Small intestine (tissue), 7 donors: ENCODE data around the gene MTCP1. TPM values are rescaled to one million over a fixed set of nuclear protein-coding genes. Genes with fewer than 3 reads are reported as not detected.

Experiments
- DNase-seq, 2 donors: peaks; one replicate each; pipeline versions ENCODE4 v3.0.0 to v3.0.0-alpha.2; 2013
- FAIRE-seq: peaks from 2 replicates; lab custom pipeline; 2012; peaks lifted over from hg19 to GRCh38; lab: Jason Lieb, UNC
- H3K27ac ChIP-seq, 3 donors: one replicate each; pipeline ENCODE4 v1.5.1; 2013; ENCODE audit warnings: low read length in 2 of 3, mild to moderate bottlenecking in 2 of 3, control low read depth in 1 of 3, inconsistent platforms in 1 of 3, low read depth in 1 of 3, moderate library complexity in 1 of 3
- H3K27me3 ChIP-seq, 3 donors: one replicate each; pipeline ENCODE4 v1.6.1; 2013; ENCODE audit warnings: low read length in 3 of 3, inconsistent platforms in 1 of 3; ENCODE audit not compliant: control insufficient read depth in 3 of 3, insufficient read depth in 3 of 3
- H3K36me3 ChIP-seq, 3 donors: one replicate each; pipeline ENCODE4 v1.6.1; 2013; ENCODE audit warnings: low read length in 3 of 3, inconsistent platforms in 1 of 3, low read depth in 1 of 3, mild to moderate bottlenecking in 1 of 3, moderate library complexity in 1 of 3; ENCODE audit not compliant: control insufficient read depth in 3 of 3, insufficient read depth in 2 of 3
- H3K4me1 ChIP-seq, 3 donors: one replicate each; pipeline ENCODE4 v1.6.1; 2013; ENCODE audit warnings: low read length in 2 of 3, inconsistent platforms in 1 of 3, low read depth in 1 of 3, mild to moderate bottlenecking in 1 of 3, moderate library complexity in 1 of 3; ENCODE audit not compliant: control insufficient read depth in 3 of 3, insufficient read depth in 2 of 3
- H3K4me3 ChIP-seq, 3 donors: one replicate each; pipeline ENCODE4 v1.5.1; 2013; ENCODE audit warnings: low read length in 3 of 3, control low read depth in 1 of 3, inconsistent platforms in 1 of 3, low read depth in 1 of 3, mild to moderate bottlenecking in 1 of 3, moderate library complexity in 1 of 3
- H3K9me3 ChIP-seq, 2 donors: one replicate each; pipeline ENCODE4 v1.6.1; 2013; ENCODE audit warnings: low read depth in 1 of 2, low read length in 1 of 2; ENCODE audit not compliant: control insufficient read depth in 2 of 2, insufficient read depth in 1 of 2
- WGBS, 3 donors: extraction: QIAGEN DNeasy Blood & Tissue Kit; methylation state at CpG; one replicate each; pipeline ENCODE4 v1.1.7; 2013; 5-methylcytosine and 5-hydroxymethylcytosine counted together
- polyA plus RNA-seq, 4 donors: library from polyadenylated mRNA; stranded (reverse) in 3 of 4; unstranded in 1 of 4; fragments of 200-250 nt in 3 of 4; fragments of 120-200 nt in 1 of 4; gene quantifications; one replicate each; pipeline versions ENCODE4 v1.2.1 to v1.2.3, GENCODE V29; 2013
- donor health status: healthy with polysubstance abuse.
- donor health status: control.
- donor health status: control.
- donor health status: Bipolar disorder and iron deficiency.
- donor health status: healthy.

The MTCP1 gene
- polyA plus RNA-seq, 4 donors: 12.2 to 42.3 (median 15.0) TPM

DNA sequence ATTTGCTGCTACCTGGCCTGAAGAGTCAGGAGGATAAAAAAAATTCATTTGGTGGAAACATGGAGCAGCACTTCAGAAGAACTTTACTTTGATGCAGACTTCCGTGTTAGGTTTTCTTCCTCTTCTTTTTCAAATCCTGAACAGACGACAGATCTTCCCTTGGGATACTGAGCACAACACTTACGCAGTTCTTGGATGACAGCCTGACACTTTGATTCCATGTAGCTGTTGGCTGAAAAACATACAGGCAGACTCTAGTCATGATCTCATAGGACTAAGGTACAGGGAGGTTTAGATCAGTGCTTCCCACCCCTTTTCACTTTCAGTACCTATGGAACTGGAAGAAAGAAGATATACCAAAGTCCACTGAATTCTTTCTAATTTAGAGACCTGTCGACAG lies 9.2 kb downstream of the MTCP1 start:
- H3K27me3 ChIP-seq: no peaks in the 10 kb centered on the region
- whole genome bisulfite sequencing, 3 donors: 82 to 89% (median 84%) methylated on average over 4 of the region's 4 CpGs
- DNase-seq (no peak), FAIRE-seq (no peak)
- H3K9me3 ChIP-seq: no peaks in the 10 kb centered on the region
- H3K4me1 ChIP-seq: peaks cover 0 to 5% (median 0%) of the 10 kb centered on the region in 3 donors
- no peak overlapping the region for H3K4me3 ChIP-seq
- peaks cover 0 to 4% (median 0%) of the 10 kb centered on the region in 3 donors for H3K36me3 ChIP-seq
- H3K27ac ChIP-seq: no peak overlapping the region

DNA sequence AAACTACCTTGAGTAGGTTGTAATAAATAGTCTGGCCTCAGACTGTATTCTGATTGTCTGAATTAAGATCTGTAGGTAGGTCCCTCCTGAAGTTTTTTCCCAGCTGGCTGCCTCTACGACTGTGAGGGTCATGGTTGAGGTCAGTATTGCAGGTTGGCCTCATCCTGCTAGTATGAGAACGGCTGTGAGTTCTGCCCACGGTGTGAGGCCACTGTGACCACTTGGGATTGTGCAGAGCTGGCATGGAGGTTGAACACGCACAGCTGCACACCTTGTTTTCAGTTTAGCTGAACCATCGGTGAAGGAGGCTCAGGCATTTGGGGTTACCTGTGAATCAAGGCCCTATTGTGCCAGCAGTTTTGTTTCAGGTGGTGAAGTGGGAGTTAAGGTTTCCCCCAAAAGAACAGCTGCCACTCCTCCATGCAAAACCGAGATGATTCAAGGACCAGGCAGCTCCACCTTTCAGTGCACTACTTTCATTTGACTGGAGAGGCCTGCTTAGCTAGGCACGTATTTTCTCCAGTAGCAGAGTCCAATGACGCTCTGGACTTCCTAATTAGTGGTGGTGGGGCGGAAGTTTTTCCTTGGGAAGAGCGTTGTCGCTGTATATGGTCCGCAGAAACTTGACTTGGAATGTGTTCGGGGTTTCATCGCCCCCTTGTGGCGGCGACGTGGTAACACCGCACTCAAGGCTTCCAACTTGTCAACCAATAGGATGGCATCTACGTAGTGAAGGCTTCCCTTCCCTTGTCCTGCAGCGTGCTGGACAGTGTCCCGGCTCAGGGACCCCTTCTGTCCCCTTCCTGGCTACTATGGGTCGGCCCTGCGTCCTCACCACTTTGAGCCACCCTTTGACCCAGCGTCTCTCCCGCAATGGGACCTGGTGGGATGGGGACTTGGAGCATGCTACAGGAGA lies 13.8 kb downstream of the MTCP1 start:
- Histone ChIP-seq H3K9me3 (no peaks in the 10 kb centered on the region), H3K36me3 (peaks cover 0 to 6% (median 0%) of the 10 kb centered on the region in 3 donors), H3K4me3 (no peak overlapping the region), H3K27ac (peak overlapping the region; percentile 26 to 48 (median 40)), H3K4me1 (peaks cover 0 to 8% (median 0%) of the 10 kb centered on the region in 3 donors), H3K27me3 (no peaks in the 10 kb centered on the region)
- FAIRE-seq: no peak
- peak; percentile 83 to 85 for DNase-seq
- 13 to 27% (median 14%) methylated on average over 23 to 25 of the region's 25 CpGs for WGBS, 3 donors

DNA sequence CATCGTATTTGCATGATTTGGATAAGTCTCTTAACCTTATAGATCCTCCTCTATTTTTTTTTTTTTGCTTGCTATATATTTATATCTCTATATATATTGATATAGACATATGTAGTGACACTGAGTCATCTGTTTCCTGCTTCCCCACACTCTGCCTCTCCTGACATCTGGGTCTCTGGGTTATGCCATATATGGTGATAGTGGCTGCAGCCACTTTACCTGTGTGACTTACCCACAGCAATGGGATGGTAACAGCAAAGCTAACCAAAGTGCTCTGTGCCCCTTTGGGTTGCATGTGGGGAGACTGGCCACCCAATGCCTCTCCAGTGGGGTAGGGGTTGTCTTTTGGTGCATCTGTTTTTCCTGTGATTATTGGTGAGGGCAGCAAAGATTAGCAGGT lies 14.5 kb downstream of the MTCP1 start:
- peak overlapping the region in 1 of 3 donors; percentile 40 for H3K27ac ChIP-seq
- no peaks in the 10 kb centered on the region for H3K27me3 ChIP-seq
- no peak overlapping the region for H3K4me3 ChIP-seq
- peaks cover 0 to 6% (median 3%) of the 10 kb centered on the region in 3 donors for H3K36me3 ChIP-seq
- no peak for DNase-seq
- H3K4me1 ChIP-seq: peaks cover 0 to 8% (median 0%) of the 10 kb centered on the region in 3 donors
- H3K9me3 ChIP-seq: no peaks in the 10 kb centered on the region
- FAIRE-seq: no peak
- 65 to 90% (median 85%) methylated on average over 1 of the region's 1 CpG for WGBS, 3 donors

DNA sequence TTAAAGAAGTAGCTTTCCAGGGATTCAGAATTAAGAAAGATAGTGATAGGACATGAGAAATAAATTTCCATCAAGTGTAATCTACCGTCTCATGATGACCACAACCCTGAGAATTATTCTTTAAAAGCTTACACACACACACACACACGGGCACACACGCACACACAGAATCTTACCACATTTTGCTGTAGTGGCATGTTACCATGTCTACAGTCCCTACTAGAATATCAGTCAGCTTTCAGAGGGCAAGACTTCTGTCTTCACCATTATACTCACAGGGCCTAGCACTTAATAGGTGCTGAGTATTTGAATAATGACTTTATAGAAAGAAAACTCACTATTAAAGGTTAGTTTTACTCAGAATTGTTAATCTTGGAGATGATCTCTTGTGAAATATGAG lies 15.4 kb downstream of the MTCP1 start:
- 75 to 88% (median 88%) methylated on average over 3 of the region's 3 CpGs for WGBS, 3 donors
- no peak for FAIRE-seq
- H3K27ac ChIP-seq: no peak overlapping the region

DNA sequence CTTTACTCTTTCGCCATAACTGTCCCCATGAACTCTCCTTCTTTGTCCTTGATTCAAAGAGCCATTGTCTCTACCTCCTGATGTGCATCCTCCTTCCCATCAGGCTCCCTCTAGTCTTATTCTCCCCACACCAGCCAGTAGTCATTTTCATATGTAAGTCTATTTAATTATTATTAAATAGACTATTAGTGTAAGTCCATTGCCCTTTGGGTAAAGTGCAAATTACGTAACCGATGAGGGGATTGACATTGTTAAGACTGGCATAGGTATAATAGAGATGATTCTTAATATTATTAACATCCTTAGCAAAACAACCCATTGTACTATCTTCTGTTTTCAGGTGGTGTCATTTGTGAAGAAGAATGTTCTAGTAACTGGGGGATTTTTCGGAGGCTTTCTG lies 16.7 kb downstream of the MTCP1 start:
- DNase-seq (no peak), FAIRE-seq (no peak)
- no peaks in the 10 kb centered on the region for H3K27me3 ChIP-seq
- H3K36me3 ChIP-seq: peaks cover 0 to 3% (median 2%) of the 10 kb centered on the region in 3 donors
- peaks cover 0 to 8% (median 0%) of the 10 kb centered on the region in 3 donors for H3K4me1 ChIP-seq
- WGBS, 3 donors: 70 to 84% (median 82%) methylated on average over 4 of the region's 4 CpGs
- no peak overlapping the region for H3K4me3 ChIP-seq
- no peaks in the 10 kb centered on the region for H3K9me3 ChIP-seq
- H3K27ac ChIP-seq: no peak overlapping the region

More for the DNA sequence above, 15.4 kb downstream of the MTCP1 start:
- Histone ChIP-seq H3K4me1 (peaks cover 0 to 8% (median 0%) of the 10 kb centered on the region in 3 donors), H3K4me3 (no peak overlapping the region), H3K27me3 (no peaks in the 10 kb centered on the region), H3K9me3 (no peaks in the 10 kb centered on the region), H3K36me3 (peaks cover 0 to 4% (median 3%) of the 10 kb centered on the region in 3 donors)
- DNase-seq: no peak

DNA sequence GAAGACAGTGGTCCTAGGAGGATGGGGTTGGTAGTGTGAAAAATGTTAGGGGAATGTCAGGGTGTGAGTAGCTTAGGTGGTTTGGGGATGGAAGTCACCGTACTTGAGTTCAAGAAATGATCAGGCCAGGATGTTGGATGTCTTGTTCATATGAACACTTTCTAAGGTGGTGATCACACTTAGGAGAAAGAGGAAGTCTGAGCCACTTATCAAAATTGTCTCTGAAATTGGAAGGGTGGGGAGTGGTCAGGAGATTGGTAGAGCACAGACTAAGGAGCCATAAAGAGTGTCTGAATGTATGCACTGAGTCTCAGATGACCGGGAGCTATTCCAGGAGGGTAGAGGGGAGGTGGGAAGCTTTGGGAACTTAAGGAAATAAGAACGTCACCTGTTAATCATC lies 17.3 kb downstream of the MTCP1 start:
- FAIRE-seq: no peak
- 70 to 97% (median 90%) methylated on average over 3 of the region's 3 CpGs for WGBS, 3 donors
- no peak overlapping the region for H3K4me3 ChIP-seq
- H3K27ac ChIP-seq: no peak overlapping the region
- no peaks in the 10 kb centered on the region for H3K27me3 ChIP-seq
- no peak for DNase-seq
- peaks cover 0 to 3% (median 2%) of the 10 kb centered on the region in 3 donors for H3K36me3 ChIP-seq
- H3K4me1 ChIP-seq: peaks cover 0 to 8% (median 0%) of the 10 kb centered on the region in 3 donors
- H3K9me3 ChIP-seq: no peaks in the 10 kb centered on the region

DNA sequence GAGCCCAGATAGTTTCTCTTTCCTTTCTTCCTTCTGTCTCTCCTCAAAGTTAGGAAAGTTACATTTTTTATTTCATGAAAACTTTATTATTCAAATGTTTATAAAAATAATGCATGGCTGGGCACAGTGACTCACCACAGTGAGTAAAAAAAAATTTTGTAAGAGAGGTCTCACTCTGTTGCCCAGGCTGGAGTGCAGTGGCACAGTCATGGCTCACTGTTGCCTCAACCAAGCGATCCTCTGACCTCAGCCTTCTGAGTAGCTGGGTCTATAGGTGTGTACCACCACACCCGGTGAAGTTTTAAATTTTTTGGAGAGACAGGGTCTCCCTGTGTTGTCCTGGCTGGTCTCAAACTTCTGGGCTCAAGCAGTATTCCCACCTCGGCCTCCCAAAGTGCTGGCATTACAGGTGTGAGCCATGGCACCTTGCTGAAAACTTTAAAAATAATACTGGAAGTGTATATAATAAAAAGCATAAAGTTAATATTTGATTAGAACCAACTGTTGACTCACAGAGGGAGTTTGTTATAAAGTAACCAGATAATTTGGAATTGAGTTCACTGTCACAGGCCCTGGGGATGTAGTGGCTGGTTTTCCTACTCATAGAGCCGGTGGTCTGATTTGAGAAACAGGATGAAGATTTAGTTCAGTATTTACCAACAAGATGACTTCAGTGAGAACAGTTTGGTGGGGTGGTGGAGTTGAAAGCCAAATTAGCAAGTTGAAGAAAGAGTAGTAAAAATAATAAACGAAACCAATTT lies 18.0 kb downstream of the MTCP1 start:
- no peak overlapping the region for H3K4me3 ChIP-seq

DNA sequence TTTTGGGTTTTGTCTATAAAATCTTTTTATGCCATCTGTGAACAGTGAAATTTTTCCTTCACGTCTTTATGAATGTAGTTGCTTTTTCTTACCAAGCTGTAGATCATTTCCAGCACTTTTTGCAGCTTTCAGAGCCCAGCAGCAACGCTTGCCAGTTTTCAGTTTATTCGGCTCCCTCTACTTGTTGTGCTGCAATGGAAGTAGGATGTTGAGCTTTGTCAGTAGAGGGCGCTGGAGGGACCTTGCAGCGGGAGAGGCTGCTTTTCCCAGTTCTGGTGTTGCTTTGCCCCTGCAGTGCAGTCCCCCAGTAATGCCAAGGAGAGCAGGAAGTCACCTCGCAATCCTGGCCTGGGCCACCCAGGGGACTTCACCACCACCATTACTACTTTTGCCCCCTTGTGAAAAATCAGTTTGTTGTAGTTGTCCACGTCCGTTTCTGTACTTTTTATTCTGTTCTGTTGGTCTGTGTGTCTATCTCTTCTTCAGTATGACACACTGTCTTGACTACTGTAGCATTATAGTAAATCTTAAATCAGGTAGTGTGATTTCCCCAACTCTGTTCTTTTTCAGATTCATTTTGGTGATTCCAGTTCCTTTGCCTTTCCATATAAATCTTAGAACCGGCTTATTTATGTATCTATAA lies 21.8 kb downstream of the MTCP1 start:
- no peak overlapping the region for H3K27ac ChIP-seq
- DNase-seq (peak; percentile 29 to 60), FAIRE-seq (no peak)
- no peaks in the 10 kb centered on the region for H3K27me3 ChIP-seq
- 43 to 53% (median 53%) methylated on average over 9 of the region's 9 CpGs for WGBS, 3 donors
- no peaks in the 10 kb centered on the region for H3K9me3 ChIP-seq
- peaks cover 2 to 3% (median 2%) of the 10 kb centered on the region in 3 donors for H3K36me3 ChIP-seq
- H3K4me1 ChIP-seq: no peaks in the 10 kb centered on the region
- H3K4me3 ChIP-seq: no peak overlapping the region

More for the DNA sequence above, 18.0 kb downstream of the MTCP1 start:
- Histone ChIP-seq H3K27ac (no peak overlapping the region), H3K9me3 (no peaks in the 10 kb centered on the region), H3K27me3 (no peaks in the 10 kb centered on the region), H3K36me3 (peaks cover 0 to 3% (median 2%) of the 10 kb centered on the region in 3 donors), H3K4me1 (peaks cover 0 to 8% (median 0%) of the 10 kb centered on the region in 3 donors)
- DNase-seq (no peak), FAIRE-seq (no peak)
- 47 to 74% (median 53%) methylated on average over 5 of the region's 5 CpGs for WGBS, 3 donors
